Measurements from ENCODE around the gene TRIM66.

GRCh38 chr11:8631395-8632118 lies 50.9 kb downstream of the TRIM66 start:
- TF ChIP-seq NR3C1 (IDR thresholded peaks at IDR 0.05) (no peak), RNF2 (IDR thresholded peaks at IDR 0.05; ENCODE audit: borderline replicate concordance, low read depth) (no peak), EP300 (IDR thresholded peaks at IDR 0.05) (no peak), POLR2A (IDR thresholded peaks at IDR 0.05; ENCODE audit: low read length) (no peak), CTCF (IDR thresholded peaks at IDR 0.05) (no peak), ZNF302 (CRISPR knock-in tag; IDR thresholded peaks at IDR 0.05) (no peak), JUNB (IDR thresholded peaks at IDR 0.05) (no peak)
- TF ChIP-seq, protein P1, sequence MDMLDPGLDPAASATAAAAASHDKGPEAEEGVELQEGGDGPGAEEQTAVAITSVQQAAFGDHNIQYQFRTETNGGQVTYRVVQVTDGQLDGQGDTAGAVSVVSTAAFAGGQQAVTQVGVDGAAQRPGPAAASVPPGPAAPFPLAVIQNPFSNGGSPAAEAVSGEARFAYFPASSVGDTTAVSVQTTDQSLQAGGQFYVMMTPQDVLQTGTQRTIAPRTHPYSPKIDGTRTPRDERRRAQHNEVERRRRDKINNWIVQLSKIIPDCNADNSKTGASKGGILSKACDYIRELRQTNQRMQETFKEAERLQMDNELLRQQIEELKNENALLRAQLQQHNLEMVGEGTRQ (IDR thresholded peaks at IDR 0.05): no peak
